ENCODE measurements around the gene A1BG.

- TF ChIP-seq BCL11A (IDR thresholded peaks at IDR 0.05; ENCODE audit: low read depth in 2 of 2, low read length in 2 of 2) (no peak), YY1 (IDR thresholded peaks at IDR 0.05; ENCODE audit: low read depth, low read length) (no peak), MAX (IDR thresholded peaks at IDR 0.05) (no peak), CTCF (IDR thresholded peaks at IDR 0.05; ENCODE audit: control extremely low read depth in 1 of 3, insufficient read depth in 1 of 3, low read depth in 1 of 3, low read length in 3 of 3) (no peak), HDAC2 (IDR thresholded peaks at IDR 0.05; ENCODE audit: borderline replicate concordance in 1 of 2, low read depth in 2 of 2, low read length in 2 of 2) (no peak), CHD1 (IDR thresholded peaks at IDR 0.05; ENCODE audit: low read depth, low read length) (no peak), USF2 (IDR thresholded peaks at IDR 0.05; ENCODE audit: low read length) (no peak), EP300 (IDR thresholded peaks at IDR 0.05; ENCODE audit: borderline replicate concordance in 1 of 2, low read depth in 2 of 2, low read length in 2 of 2) (no peak), CHD2 (IDR thresholded peaks at IDR 0.05; ENCODE audit: low read length) (no peak), RNF2 (IDR thresholded peaks at IDR 0.05; ENCODE audit: borderline replicate concordance, low read depth, low read length, missing control alignments, poor library complexity, severe bottlenecking) (no peak), CREB1 (IDR thresholded peaks at IDR 0.05) (no peak), RFX5 (IDR thresholded peaks at IDR 0.05; ENCODE audit: borderline replicate concordance, low read depth, low read length) (no peak)
These were observed 605 bp upstream of the A1BG start for GRCh38 chr19:58353717-58354477.
